CD4-positive, alpha-beta T cell (primary cell): Measurements from ENCODE around the gene DUSP10. TPM values are rescaled to one million over a fixed set of nuclear protein-coding genes. Genes with fewer than 3 reads are reported as not detected.

Experiments
- ATAC-seq: fragments of 200-7000 bp; cut with Tn5 transposase; one replicate; pipeline ENCODE4 v1.10.0; 2022; ENCODE audit warnings: mild to moderate bottlenecking; ENCODE audit not compliant: poor library complexity
- CTCF ChIA-PET: fragments of 350-600 bp; sonication (Branson Sonifier 250); formaldehyde crosslinking; loops from one replicate; lab custom pipeline; 2021; ENCODE audit warnings: antibody characterized with exemption, inconsistent platforms; lab: Charles Lee
- POLR2A ChIA-PET: fragments of 350-600 bp; sonication (Branson Sonifier 250); formaldehyde crosslinking; loops from one replicate; lab custom pipeline; 2021; ENCODE audit warnings: antibody characterized with exemption, inconsistent platforms; lab: Charles Lee
- DNase-seq, 14 experiments: peaks; one replicate each; pipeline ENCODE4 v3.0.0-alpha.2; 2013 to 2020; ENCODE audit warnings: mixed read lengths in 2 of 14
- H3K27ac ChIP-seq, 2 donors: one replicate each; pipeline versions ENCODE4 v1.5.1 to v1.7.0; 2013; ENCODE audit warnings: low read length in 2 of 2, low read depth in 1 of 2, mild to moderate bottlenecking in 1 of 2
- H3K27me3 ChIP-seq, 2 experiments: 1 replicate in 1 of 2; 2 replicates in 1 of 2; pipeline versions ENCODE4 v1.6.1 to v1.7.0; 2013; ENCODE audit warnings: low read length in 2 of 2, control low read depth in 1 of 2, mild to moderate bottlenecking in 1 of 2, moderate library complexity in 1 of 2; ENCODE audit not compliant: insufficient read depth in 2 of 2, control insufficient read depth in 1 of 2
- H3K36me3 ChIP-seq: one replicate; pipeline ENCODE4 v1.6.1; 2013; ENCODE audit warnings: low read length, control low read depth; ENCODE audit not compliant: insufficient read depth
- H3K4me1 ChIP-seq: one replicate; pipeline ENCODE4 v1.6.1; 2013; ENCODE audit warnings: low read length, control low read depth; ENCODE audit not compliant: insufficient read depth
- H3K4me3 ChIP-seq: one replicate; pipeline ENCODE4 v1.5.1; 2013; ENCODE audit warnings: mild to moderate bottlenecking, low read length, moderate library complexity
- H3K9me3 ChIP-seq, 2 experiments: 1 replicate in 1 of 2; 2 replicates in 1 of 2; pipeline versions ENCODE4 v1.6.1 to v1.7.0; 2013; ENCODE audit warnings: low read length in 2 of 2, mild to moderate bottlenecking in 2 of 2, control low read depth in 1 of 2, moderate library complexity in 1 of 2; ENCODE audit not compliant: control insufficient read depth in 1 of 2, insufficient read depth in 1 of 2
- H3K27ac Mint-ChIP-seq: one replicate; pipeline ENCODE4 v1.8.0; 2020; ENCODE audit warnings: mixed read lengths
- H3K27me3 Mint-ChIP-seq: one replicate; pipeline ENCODE4 v1.8.0; 2021; ENCODE audit warnings: mixed read lengths
- H3K36me3 Mint-ChIP-seq: one replicate; pipeline ENCODE4 v1.8.0; 2021; ENCODE audit warnings: low read depth, mixed read lengths
- H3K4me1 Mint-ChIP-seq: one replicate; pipeline ENCODE4 v1.8.0; 2021; ENCODE audit warnings: low read depth, mixed read lengths
- H3K4me3 Mint-ChIP-seq: one replicate; pipeline ENCODE4 v1.8.0; 2020; ENCODE audit warnings: mild to moderate bottlenecking, mixed read lengths
- H3K9me3 Mint-ChIP-seq: one replicate; pipeline ENCODE4 v1.8.0; 2020; ENCODE audit warnings: mixed read lengths
- CTCF ChIP-seq: fragments of 200-600 bp; IDR thresholded peaks from one replicate; pipeline ENCODE4 v1.8.0; 2022; ENCODE audit warnings: antibody characterized with exemption, mild to moderate bottlenecking
- intact Hi-C, 2 experiments: fragments of 100-400 bp; cut with DNase I in 1 of 2; cut with micrococcal nuclease in 1 of 2; formaldehyde crosslinking; loops; one replicate each; pipeline versions ENCODE4 v1.15.1 to v1.9.0; 2023 to 2025; cut with DNase I, micrococcal nuclease
- total RNA-seq, 174 experiments: library from RNA in 2 of 174; stranded (reverse) in 2 of 174; gene quantifications; one replicate each; pipeline ENCODE4 v1.2.3 and lab custom pipeline; 2021 to 2026

Gene DUSP10
- total RNA-seq, 2 experiments from 2014 or later: 66.9 to 70.9 TPM

GRCh38 chr1:221747839-221748238 is 6.0 kb upstream of the DUSP10 start:
- POLR2A ChIA-PET: no interaction called here
- intact Hi-C loops: loop anchor here in 1 of 2 experiments (5.0 to 10.0 kb wide), 2 partner anchors 271 to 867 kb away; partner anchors contain the start of gene MIA3
- peaks cover 7% of the 10 kb centered on the region for H3K4me1 Mint-ChIP-seq
- Histone ChIP-seq H3K27me3 (no peaks in the 10 kb centered on the region), H3K4me3 (no peak overlapping the region), H3K36me3 (no peaks in the 10 kb centered on the region), H3K27ac (no peak overlapping the region), H3K9me3 (no peaks in the 10 kb centered on the region), H3K4me1 (peaks cover 7% of the 10 kb centered on the region)
- no peaks in the 10 kb centered on the region for H3K27me3 Mint-ChIP-seq
- DNase-seq (no peak), ATAC-seq (no peak)
- TF ChIP-seq CTCF: no peak
- no peak overlapping the region for H3K27ac Mint-ChIP-seq
- H3K9me3 Mint-ChIP-seq: no peaks in the 10 kb centered on the region
- H3K36me3 Mint-ChIP-seq: no peaks in the 10 kb centered on the region
- H3K4me3 Mint-ChIP-seq: no peak overlapping the region
- CTCF ChIA-PET: no interaction called here

- H3K27ac ChIP-seq: peak overlapping the region; percentile 69 to 98
- CTCF ChIA-PET: interaction anchor here (1.0 to 3.6 kb wide), 3 partner anchors 35 to 265 kb away, joined by 3 to 12 read pairs (median 5); no protein-coding TSS in a partner anchor
- Mint-ChIP-seq H3K27me3 (no peaks in the 10 kb centered on the region), H3K9me3 (no peaks in the 10 kb centered on the region), H3K27ac (no peak overlapping the region), H3K4me3 (peak overlapping the region; percentile 89), H3K36me3 (peaks cover under 1% of the 10 kb centered on the region), H3K4me1 (peaks cover 17% of the 10 kb centered on the region)
- no peak for TF ChIP-seq CTCF
- POLR2A ChIA-PET: interaction anchor here (0.6 to 7.2 kb wide), 10 partner anchors 14 to 969 kb away, joined by 3 to 172 read pairs (median 10); partner anchors contain the start of genes AIDA and BROX
- H3K36me3 ChIP-seq: no peaks in the 10 kb centered on the region
- H3K4me1 ChIP-seq: peaks cover 32% of the 10 kb centered on the region
- peak in 2 of 14 experiments; percentile 29 to 39 for DNase-seq
- peak overlapping the region; percentile 75 for H3K4me3 ChIP-seq
- no peaks in the 10 kb centered on the region for H3K27me3 ChIP-seq
- H3K9me3 ChIP-seq: no peaks in the 10 kb centered on the region
- intact Hi-C loops: loop anchor here (1.0 to 10.0 kb wide), 7 partner anchors 17 to 871 kb away; partner anchors contain the start of genes MIA3 (in 1 of the 2) and TAF1A (in 1 of the 2)
- ATAC-seq: no peak
Observed at GRCh38 chr1:221743416-221744208, 1.7 kb upstream of the DUSP10 start.

GRCh38 chr1:221742555-221743415 is 896 bp upstream of the DUSP10 start:
- H3K36me3 Mint-ChIP-seq: peaks cover 4% of the 10 kb centered on the region
- H3K4me1 Mint-ChIP-seq: peaks cover 18% of the 10 kb centered on the region
- Histone ChIP-seq H3K27me3 (no peaks in the 10 kb centered on the region), H3K9me3 (no peaks in the 10 kb centered on the region), H3K4me1 (peaks cover 36% of the 10 kb centered on the region), H3K36me3 (peaks cover 3% of the 10 kb centered on the region), H3K27ac (peak overlapping the region; percentile 98 to 99), H3K4me3 (peak overlapping the region; percentile 75)
- TF ChIP-seq CTCF: no peak
- peak overlapping the region; percentile 89 for H3K4me3 Mint-ChIP-seq
- ATAC-seq (peak; percentile 8), DNase-seq (peak; percentile 56 to 91 (median 70))
- ChIA-PET POLR2A (interaction anchor here (0.6 to 7.2 kb wide), 41 partner anchors 10 to 1621 kb away, joined by 3 to 172 read pairs (median 5); partner anchors contain the start of genes AIDA, BROX, SUSD4 and TAF1A), CTCF (interaction anchor here (1.0 to 3.6 kb wide), 7 partner anchors 19 to 970 kb away, joined by 3 to 22 read pairs (median 5); no protein-coding TSS in a partner anchor)
- H3K27ac Mint-ChIP-seq: no peak overlapping the region
- no peaks in the 10 kb centered on the region for H3K27me3 Mint-ChIP-seq
- no peaks in the 10 kb centered on the region for H3K9me3 Mint-ChIP-seq
- intact Hi-C loops: loop anchor here (1.0 to 10.0 kb wide), 8 partner anchors 16 to 872 kb away; partner anchors contain the start of genes MIA3 (in 1 of the 2) and TAF1A (in 1 of the 2)
